Omental fat pad (tissue), 4 donors: ENCODE data around the gene LRP5. TPM values are rescaled to one million over a fixed set of nuclear protein-coding genes. Genes with fewer than 3 reads are reported as not detected.

Experiments used
- ATAC-seq: fragments of 150-250 bp; one replicate; pipeline ENCODE4 v1.9.1; 2016; ENCODE audit warnings: mild to moderate bottlenecking, moderate library complexity; ENCODE audit not compliant: low FRiP score
- DNase-seq: peaks from one replicate; pipeline ENCODE4 v3.0.0-alpha.2; 2019; ENCODE audit warnings: low spot score
- CTCF ChIP-seq, 3 donors: fragments of 450-650 bp; IDR thresholded peaks; one replicate each; pipeline ENCODE4 v1.5.1; 2016 to 2017; ENCODE audit warnings: antibody characterized with exemption in 3 of 3, mild to moderate bottlenecking in 3 of 3, moderate library complexity in 2 of 3
- total RNA-seq, 4 donors: library from RNA; depleted of rRNA; stranded (reverse); fragments of >200 nt; gene quantifications; one replicate each; pipeline ENCODE4 v1.1.0, GENCODE V29; 2016

Gene LRP5
- total RNA-seq, 4 donors from 2014 or later, result 18.0 to 44.5 (median 34.6) TPM

- no peak for DNase-seq
- ATAC-seq, result no peak
- TF ChIP-seq CTCF (IDR thresholded peaks at IDR 0.05), result no peak
Measured at GRCh38 chr11:68438658-68439259, 126.4 kb downstream of the LRP5 start.

GRCh38 chr11:68439355-68440065 is 127.1 kb downstream of the LRP5 start:
- no peak for DNase-seq
- ATAC-seq, result no peak

GRCh38 chr11:68440224-68440623 is 127.8 kb downstream of the LRP5 start:
- DNase-seq (no peak), ATAC-seq (no peak)
- TF ChIP-seq CTCF (IDR thresholded peaks at IDR 0.05), result no peak

More at GRCh38 chr11:68439355-68440065, 127.1 kb downstream of the LRP5 start:
- TF ChIP-seq CTCF (IDR thresholded peaks at IDR 0.05), result no peak

GRCh38 chr11:68441466-68442230 is 129.3 kb downstream of the LRP5 start:
- ATAC-seq (no peak), DNase-seq (no peak)
- no peak for TF ChIP-seq CTCF (IDR thresholded peaks at IDR 0.05)

GRCh38 chr11:68442433-68442832 is 130.0 kb downstream of the LRP5 start:
- ATAC-seq (no peak), DNase-seq (no peak)
- TF ChIP-seq CTCF (IDR thresholded peaks at IDR 0.05), result no peak

- DNase-seq (no peak), ATAC-seq (no peak)
- TF ChIP-seq CTCF (IDR thresholded peaks at IDR 0.05), result no peak
Measured at GRCh38 chr11:68444566-68444965, 132.2 kb downstream of the LRP5 start.
